Hematopoietic multipotent progenitor cell treated with erythropoietin and hydrocortisone succinate and interleukin-3 and kit ligand, for 8 days (in vitro differentiated cells): ENCODE measurements around the gene RPL15.
"Not testable (repeated sequence)": the region's sequence is repeated elsewhere in the genome, so short reads cannot be mapped to it uniquely, and the experiment has no call there.

Source experiments
- DNase-seq: peaks from one replicate; pipeline ENCODE4 v3.0.0-alpha.2; 2015

The RPL15 gene

DNA sequence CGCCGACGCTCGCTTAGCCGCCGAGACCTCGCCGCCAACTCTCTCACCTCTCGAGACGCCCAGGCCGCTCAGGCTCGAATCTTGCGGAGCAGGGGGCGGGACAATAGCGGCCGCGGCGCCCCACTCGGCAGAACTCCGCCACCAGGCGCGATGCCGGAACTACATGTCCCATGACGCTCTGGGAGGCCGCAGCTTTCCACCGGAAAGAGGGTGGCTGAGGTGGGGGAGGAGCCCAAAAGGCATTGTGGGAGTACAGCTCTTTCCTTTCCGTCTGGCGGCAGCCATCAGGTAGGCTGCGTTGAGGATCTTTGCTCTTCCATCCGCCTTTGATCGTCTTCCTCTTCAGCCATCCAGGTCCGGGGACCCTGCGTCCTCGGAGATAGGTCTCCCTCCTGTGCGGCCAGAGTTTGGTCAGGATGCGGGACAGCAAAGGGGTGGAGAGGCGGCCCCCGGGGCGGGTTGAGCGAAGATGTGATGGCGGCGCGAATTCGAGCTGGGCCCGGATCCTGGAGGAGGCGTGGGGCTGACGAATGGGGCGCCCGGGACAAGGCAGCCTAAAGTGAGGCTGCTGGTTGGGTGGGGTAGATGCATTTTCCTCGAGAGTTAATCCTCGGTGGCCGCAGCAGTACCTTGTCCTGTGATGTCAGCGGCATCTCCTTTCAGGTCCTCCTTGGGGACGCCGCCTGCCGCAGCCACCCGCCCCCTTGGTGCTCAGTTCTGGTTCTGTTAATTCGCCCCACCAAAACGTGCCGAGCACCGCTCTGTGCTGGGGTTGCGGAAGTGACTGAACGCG, at the start of gene RPL15, which contains the start of gene NKIRAS1:
RPL15 (plus strand) TSS at position 247 of the 793 bp plus-strand sequence. CDS start 728 bp downstream, outside the sequence.
NKIRAS1 (minus strand) TSS at position 105 of the 793 bp plus-strand sequence. CDS start 6,086 bp downstream, outside the sequence.
- DNase-seq = peak; percentile 98

GRCh38 chr3:23867400-23867799, 49.5 kb upstream of the RPL15 start:
- DNase-seq = peak; percentile 17

DNA sequence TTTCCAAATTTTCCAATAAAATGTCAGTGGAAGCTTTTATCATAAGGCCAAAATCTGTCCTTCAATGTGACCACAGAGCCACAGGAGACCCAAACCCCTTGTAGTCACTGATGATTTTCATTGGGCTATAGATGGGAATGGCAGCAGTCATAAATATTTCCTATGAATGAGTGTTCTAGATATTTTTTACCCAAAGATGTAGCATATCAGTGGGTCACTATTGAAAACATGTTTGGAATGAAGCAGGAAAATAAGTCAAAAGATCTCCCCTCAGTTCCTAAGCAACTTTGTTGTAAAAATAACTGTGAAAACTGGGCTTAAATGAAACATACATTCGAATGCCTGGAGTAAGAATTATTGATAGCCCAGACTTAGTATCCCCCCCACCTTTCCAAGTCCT, 49.1 kb upstream of the RPL15 start:
- no peak for DNase-seq

DNA sequence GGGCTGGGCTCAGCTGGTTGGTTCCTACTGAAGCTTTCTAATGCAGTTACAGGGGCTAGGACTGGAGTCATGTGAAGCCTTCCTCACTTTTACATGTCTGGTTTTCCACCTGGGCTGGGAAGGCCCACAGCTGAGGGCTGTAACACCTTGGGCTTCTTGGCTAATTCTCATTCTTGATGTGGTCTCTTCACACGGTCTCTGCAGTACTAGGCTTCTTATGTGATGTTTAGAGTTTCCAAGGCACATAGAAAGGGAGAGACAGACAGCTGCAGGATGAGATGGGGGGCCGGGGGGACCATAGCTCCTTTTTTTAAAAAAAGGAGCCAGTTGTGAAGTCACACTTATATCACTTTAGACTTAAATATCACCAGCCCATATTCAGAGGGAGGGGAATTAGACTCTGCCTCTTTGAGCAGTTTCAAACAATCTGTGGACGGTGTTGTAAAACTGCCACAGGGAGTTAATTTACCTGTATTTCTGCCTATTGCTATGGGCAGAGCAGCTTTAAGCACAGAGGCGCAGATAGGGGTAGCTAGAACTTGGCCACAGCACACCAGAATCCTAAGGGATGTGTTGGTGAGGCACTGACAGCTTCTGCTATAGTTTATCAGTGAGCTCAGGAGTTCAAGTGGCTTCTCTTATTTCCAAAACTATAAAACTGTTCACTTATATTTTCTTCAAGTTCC, 46.8 kb upstream of the RPL15 start:
- DNase-seq = no peak

GRCh38 chr3:23870663-23871043, 46.3 kb upstream of the RPL15 start:
- not testable (repeated sequence) for DNase-seq

GRCh38 chr3:23871361-23871760, 45.6 kb upstream of the RPL15 start:
- DNase-seq = not testable (repeated sequence)

GRCh38 chr3:23872330-23872729, 44.6 kb upstream of the RPL15 start:
- no peak for DNase-seq

DNA sequence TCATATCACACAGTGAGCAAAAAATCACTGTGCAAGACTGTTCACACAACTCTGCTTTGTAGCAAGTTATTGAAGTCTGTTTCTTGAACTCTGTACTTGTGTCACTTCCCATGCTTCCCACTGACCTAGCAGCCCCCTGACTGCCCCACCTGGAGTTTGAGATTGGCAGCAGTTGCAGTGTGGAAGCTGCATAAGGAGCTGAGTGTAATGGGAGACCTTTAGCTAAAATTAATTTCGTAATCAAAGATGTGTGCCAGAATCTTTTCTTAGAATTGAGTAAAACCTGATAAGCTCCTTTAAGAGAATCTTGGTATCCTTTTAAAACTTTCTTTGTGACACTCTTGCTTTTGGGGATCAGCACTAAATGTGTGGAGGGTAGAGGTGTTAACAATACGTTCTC, 43.0 kb upstream of the RPL15 start:
- no peak for DNase-seq

DNA sequence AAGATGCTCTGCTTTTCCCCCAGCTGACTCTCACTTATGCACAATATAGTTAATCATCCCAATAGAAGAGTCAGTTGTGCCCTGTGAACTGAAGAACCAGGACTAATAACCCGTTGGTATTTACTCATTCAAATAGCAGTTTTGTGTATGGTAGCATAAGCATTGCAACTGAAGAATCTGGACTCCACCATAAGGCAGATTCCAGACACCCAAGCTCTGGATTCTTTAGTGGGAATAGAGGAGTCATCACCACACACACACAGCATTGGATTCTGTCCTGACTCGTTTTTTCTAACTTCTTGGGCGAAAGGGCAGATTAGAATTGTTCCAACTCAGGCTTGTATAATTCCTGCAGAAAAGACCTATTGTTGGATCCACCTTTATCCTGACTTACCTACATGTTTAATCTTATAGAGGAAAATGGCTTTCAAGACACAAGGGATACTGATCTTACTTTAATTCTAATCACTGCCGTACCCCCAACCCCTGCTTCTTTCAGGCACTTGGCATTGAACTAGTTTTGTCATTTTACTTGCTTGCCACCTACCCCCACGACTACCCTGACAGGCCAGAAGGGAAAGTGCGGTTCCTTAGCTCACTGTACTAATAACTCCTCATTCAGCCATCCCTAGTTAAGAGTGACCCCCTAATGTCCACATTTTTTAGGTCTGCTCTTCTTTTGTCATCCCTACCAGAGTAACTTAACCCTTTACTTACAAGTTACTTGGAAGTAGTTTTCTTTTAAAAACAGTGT, 42.4 kb upstream of the RPL15 start:
- no peak for DNase-seq

GRCh38 chr3:23875113-23875725, 41.7 kb upstream of the RPL15 start:
- no peak for DNase-seq

DNA sequence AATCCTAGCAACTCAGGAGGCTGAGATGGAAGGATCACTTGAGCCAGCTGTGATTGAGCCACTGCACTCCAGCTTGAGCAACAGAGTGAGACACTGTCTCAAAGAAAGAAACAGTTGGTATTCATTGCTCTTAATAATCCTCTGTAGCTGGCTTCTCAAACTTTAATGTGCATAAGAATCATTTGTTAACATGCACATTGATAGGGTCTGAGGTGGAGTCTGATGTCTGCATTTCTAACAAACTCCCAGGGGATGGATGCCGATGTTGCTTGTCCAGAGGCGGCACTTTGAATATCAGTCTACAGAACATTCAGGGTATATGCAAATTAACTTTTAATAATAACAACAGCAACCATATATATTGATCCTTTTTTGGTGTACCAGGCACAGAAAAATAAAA, 40.0 kb upstream of the RPL15 start:
- DNase-seq = no peak

GRCh38 chr3:23877329-23877980, 39.5 kb upstream of the RPL15 start:
- peak; percentile 61 for DNase-seq

GRCh38 chr3:23879485-23879884, 37.4 kb upstream of the RPL15 start:
- no peak for DNase-seq

GRCh38 chr3:23880703-23881339, 36.1 kb upstream of the RPL15 start:
- DNase-seq = no peak

- DNase-seq = not testable (repeated sequence)
These were observed 34.9 kb upstream of the RPL15 start for GRCh38 chr3:23881993-23882392.

DNA sequence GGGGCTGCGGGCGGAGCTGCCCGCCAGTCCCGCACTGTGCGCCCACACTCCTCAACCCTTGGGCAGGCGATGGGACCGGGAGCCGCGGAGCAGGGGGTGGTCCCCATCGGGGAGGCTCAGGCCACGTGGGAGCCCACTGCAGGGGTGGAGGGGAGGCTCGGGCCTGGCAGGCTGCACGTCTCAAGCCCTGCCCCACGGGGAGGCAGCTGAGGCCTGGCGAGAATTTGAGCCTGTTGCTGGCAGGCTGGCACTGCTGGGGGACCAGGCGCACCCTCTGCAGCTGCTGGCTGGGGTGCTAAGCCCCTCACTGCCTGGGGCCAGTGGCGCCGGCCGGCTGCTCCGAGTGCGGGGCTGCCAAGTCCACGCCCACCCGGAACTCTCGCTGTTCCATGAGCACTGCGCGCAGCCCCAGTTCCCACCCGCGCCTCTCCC, 34.4 kb upstream of the RPL15 start:
- DNase-seq = no peak

- DNase-seq = peak; percentile 33
These were observed 32.5 kb upstream of the RPL15 start for GRCh38 chr3:23884481-23884880.

DNA sequence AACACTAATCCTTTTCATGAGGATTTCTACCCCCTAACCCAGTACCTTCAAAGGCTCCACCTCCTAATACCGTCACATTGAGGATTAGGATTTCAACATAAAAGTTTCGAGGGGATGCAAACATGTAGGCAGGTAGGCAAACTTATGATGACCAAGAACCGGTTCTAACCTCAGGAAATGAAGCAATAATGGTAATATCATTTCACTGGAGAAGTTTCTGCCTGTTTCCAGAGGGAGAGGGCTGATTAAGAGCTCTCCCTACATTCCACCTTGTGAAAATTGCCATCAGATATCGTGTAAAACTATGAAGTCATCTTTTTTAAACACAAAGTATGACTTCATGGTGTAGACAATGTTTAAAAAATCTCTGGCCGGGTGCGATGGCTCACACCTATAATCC, 31.7 kb upstream of the RPL15 start:
- DNase-seq = no peak

GRCh38 chr3:23886311-23886710, 30.6 kb upstream of the RPL15 start:
- no peak for DNase-seq

DNA sequence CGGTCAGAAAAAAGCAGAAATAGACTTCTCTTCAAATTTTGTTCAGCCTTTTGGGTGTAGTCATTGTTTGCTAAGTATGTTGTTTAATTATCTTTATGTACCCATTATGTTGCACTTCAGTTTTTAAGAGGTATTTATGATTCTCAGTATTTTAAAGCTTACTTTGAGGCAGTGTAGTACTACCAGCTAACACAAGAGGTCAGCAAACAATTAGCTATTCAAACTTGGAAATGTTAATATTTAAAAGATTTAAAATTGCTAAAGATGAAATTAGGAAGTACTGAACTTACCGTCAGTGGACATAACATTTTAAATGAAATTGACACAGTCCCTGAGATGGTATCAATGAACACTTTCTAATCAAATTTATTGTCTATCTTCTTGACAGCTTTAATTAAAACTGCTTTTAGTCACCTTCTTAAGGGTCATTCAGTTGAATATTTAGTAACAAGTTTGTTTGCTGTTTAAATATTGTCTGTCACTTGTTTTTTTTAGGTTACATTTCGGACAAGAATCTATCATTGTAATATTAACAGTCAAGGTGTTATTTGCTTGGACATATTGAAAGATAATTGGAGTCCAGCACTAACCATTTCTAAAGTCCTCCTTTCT, 28.2 kb upstream of the RPL15 start:
- DNase-seq = peak; percentile 50

GRCh38 chr3:23889386-23889785, 27.5 kb upstream of the RPL15 start:
- no peak for DNase-seq
